Measurements from ENCODE around the gene ALDH1A3. TPM values are rescaled to one million over a fixed set of nuclear protein-coding genes. Genes with fewer than 3 reads are reported as not detected.

ALDH1A3 gene
- total RNA-seq, 1 donor from 2014 or later: 10.9 TPM

- H3K9me3 ChIP-seq: no peaks in the 10 kb centered on the region
- DNase-seq (ENCODE audit: low spot score in 2 of 2): peak in 1 of 2 donors; percentile 43
- no peaks in the 10 kb centered on the region for H3K4me1 ChIP-seq
- H3K4me3 ChIP-seq: no peak overlapping the region
- TF ChIP-seq CTCF (IDR thresholded peaks at IDR 0.05): no peak
- peaks cover 3 to 32% of the 10 kb centered on the region in 2 donors for H3K36me3 ChIP-seq
- H3K27ac ChIP-seq: no peak overlapping the region
- intact Hi-C loops (cut with DNase I): no loop called here
- H3K27me3 ChIP-seq: no peaks in the 10 kb centered on the region
Measured at GRCh38 chr15:100926258-100926657, 46.6 kb downstream of the ALDH1A3 start.

- Histone ChIP-seq H3K9me3 (no peaks in the 10 kb centered on the region), H3K27me3 (no peaks in the 10 kb centered on the region), H3K27ac (no peak overlapping the region), H3K4me3 (no peak overlapping the region), H3K36me3 (peaks cover 3 to 32% of the 10 kb centered on the region in 2 donors), H3K4me1 (no peaks in the 10 kb centered on the region)
- peak in 1 of 2 donors; percentile 47 for DNase-seq (ENCODE audit: low spot score in 2 of 2)
- no peak for TF ChIP-seq CTCF (IDR thresholded peaks at IDR 0.05)
- intact Hi-C loops (cut with DNase I): no loop called here
Measured at GRCh38 chr15:100926971-100927756, 47.5 kb downstream of the ALDH1A3 start.

GRCh38 chr15:100928632-100929280, 49.1 kb downstream of the ALDH1A3 start:
- no peaks in the 10 kb centered on the region for H3K27me3 ChIP-seq
- H3K4me3 ChIP-seq: no peak overlapping the region
- intact Hi-C loops (cut with DNase I): no loop called here
- no peak for DNase-seq (ENCODE audit: low spot score in 2 of 2)
- no peak overlapping the region for H3K27ac ChIP-seq
- H3K4me1 ChIP-seq: no peaks in the 10 kb centered on the region
- no peak for TF ChIP-seq CTCF (IDR thresholded peaks at IDR 0.05)
- H3K36me3 ChIP-seq: peaks cover 3 to 32% of the 10 kb centered on the region in 2 donors
- no peaks in the 10 kb centered on the region for H3K9me3 ChIP-seq

- Histone ChIP-seq H3K36me3 (peaks cover 3 to 25% of the 10 kb centered on the region in 2 donors), H3K27ac (no peak overlapping the region), H3K9me3 (no peaks in the 10 kb centered on the region), H3K4me1 (no peaks in the 10 kb centered on the region), H3K4me3 (no peak overlapping the region), H3K27me3 (no peaks in the 10 kb centered on the region)
- TF ChIP-seq CTCF (IDR thresholded peaks at IDR 0.05): no peak
- intact Hi-C loops (cut with DNase I): no loop called here
- no peak for DNase-seq (ENCODE audit: low spot score in 2 of 2)
Measured at GRCh38 chr15:100929641-100930042, 50.0 kb downstream of the ALDH1A3 start.

- Histone ChIP-seq H3K9me3 (no peaks in the 10 kb centered on the region), H3K27ac (no peak overlapping the region), H3K27me3 (no peaks in the 10 kb centered on the region), H3K4me1 (no peaks in the 10 kb centered on the region), H3K4me3 (no peak overlapping the region), H3K36me3 (peaks cover 3 to 23% of the 10 kb centered on the region in 2 donors)
- intact Hi-C loops (cut with DNase I): no loop called here
- no peak for DNase-seq (ENCODE audit: low spot score in 2 of 2)
- TF ChIP-seq CTCF (IDR thresholded peaks at IDR 0.05): no peak
Measured at GRCh38 chr15:100930306-100930848, 50.7 kb downstream of the ALDH1A3 start.

All from ascending aorta (tissue), 2 donors.